WERI-Rb-1 (cell line): ENCODE data around the gene CSH2.

Experiments
- DNase-seq: peaks from one replicate; pipeline ENCODE4 v3.0.0-alpha.2; 2020
- H3K27ac ChIP-seq: fragments of 250-450 bp; sonication (Bioruptor Pico); 2 replicates; pipeline ENCODE4 v1.5.1; 2020; ENCODE audit warnings: mild to moderate bottlenecking, moderate library complexity
- H3K27me3 ChIP-seq: fragments of 250-450 bp; sonication (Bioruptor Pico); 2 replicates; pipeline ENCODE4 v1.5.1; 2021; ENCODE audit warnings: mild to moderate bottlenecking, low read depth, moderate library complexity; ENCODE audit not compliant: insufficient read depth, severe bottlenecking
- H3K36me3 ChIP-seq: fragments of 250-450 bp; sonication (Bioruptor Pico); 2 replicates; pipeline ENCODE4 v1.5.1; 2020; ENCODE audit warnings: mild to moderate bottlenecking, moderate library complexity
- H3K4me3 ChIP-seq: 2 replicates; pipeline ENCODE4 v1.5.1; 2011; ENCODE audit warnings: low read depth, mild to moderate bottlenecking, control low read depth, low read length
- H3K9me3 ChIP-seq: fragments of 250-450 bp; sonication (Bioruptor Pico); 2 replicates; pipeline ENCODE4 v1.5.1; 2021; ENCODE audit warnings: mild to moderate bottlenecking, moderate library complexity; ENCODE audit not compliant: severe bottlenecking
- TF ChIP-seq, protein P1 (sequence below): IDR thresholded peaks from 2 replicates; pipeline ENCODE4 v1.5.1; 2011; ENCODE audit warnings: low read depth, mild to moderate bottlenecking, control low read depth, inconsistent platforms, low read length

Gene CSH2

DNA sequence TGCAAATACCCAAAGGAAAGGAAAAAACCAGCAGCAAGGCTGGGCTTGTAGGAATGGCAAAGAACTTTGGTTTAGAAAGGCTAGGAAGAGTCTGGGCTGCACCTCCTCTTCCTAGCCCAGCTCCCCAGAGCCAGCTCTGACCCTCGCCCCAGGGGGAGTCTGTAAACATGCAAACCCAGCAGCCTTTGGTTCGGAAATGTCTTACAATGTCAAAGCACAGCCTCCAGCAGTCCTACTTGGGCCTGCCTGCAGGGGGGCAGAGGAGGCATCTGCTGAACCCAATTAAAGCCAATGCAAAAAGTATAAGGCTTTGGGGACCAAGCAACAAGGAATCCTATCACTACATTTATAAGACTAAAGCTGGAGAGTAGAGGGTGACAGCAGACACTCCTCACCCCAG lies 41.0 kb downstream of the CSH2 start:
- Histone ChIP-seq H3K4me3 (no peak overlapping the region), H3K36me3 (peaks cover 92% of the 10 kb centered on the region), H3K27me3 (no peaks in the 10 kb centered on the region), H3K27ac (peak overlapping the region; percentile 50), H3K9me3 (no peaks in the 10 kb centered on the region)
- TF ChIP-seq, protein P1, sequence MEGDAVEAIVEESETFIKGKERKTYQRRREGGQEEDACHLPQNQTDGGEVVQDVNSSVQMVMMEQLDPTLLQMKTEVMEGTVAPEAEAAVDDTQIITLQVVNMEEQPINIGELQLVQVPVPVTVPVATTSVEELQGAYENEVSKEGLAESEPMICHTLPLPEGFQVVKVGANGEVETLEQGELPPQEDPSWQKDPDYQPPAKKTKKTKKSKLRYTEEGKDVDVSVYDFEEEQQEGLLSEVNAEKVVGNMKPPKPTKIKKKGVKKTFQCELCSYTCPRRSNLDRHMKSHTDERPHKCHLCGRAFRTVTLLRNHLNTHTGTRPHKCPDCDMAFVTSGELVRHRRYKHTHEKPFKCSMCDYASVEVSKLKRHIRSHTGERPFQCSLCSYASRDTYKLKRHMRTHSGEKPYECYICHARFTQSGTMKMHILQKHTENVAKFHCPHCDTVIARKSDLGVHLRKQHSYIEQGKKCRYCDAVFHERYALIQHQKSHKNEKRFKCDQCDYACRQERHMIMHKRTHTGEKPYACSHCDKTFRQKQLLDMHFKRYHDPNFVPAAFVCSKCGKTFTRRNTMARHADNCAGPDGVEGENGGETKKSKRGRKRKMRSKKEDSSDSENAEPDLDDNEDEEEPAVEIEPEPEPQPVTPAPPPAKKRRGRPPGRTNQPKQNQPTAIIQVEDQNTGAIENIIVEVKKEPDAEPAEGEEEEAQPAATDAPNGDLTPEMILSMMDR, result no peak
- no peak for DNase-seq

DNA sequence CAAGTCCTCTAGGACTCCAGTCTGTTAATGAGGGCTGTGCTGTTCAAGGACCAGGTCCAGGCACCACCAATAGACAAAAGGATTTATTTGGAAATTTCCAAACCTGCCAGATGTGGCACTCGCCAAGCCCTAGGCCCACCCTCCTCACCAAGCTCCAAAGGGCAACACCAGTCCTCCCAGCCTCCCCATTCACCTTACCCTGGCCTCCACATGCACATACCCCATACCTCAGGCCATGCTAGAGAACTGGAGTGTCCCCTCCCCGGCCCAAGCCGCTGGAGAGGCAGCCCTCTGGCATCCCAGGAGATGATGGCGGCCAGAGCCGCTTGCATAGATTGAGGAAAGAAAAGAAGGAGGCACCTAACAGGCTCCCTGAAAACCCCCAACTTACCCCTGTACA lies 41.5 kb downstream of the CSH2 start:
- Histone ChIP-seq H3K4me3 (no peak overlapping the region), H3K36me3 (peaks cover 90% of the 10 kb centered on the region), H3K9me3 (no peaks in the 10 kb centered on the region), H3K27me3 (no peaks in the 10 kb centered on the region), H3K27ac (peak overlapping the region; percentile 50)
- TF ChIP-seq, protein P1, result no peak
- DNase-seq, result no peak

DNA sequence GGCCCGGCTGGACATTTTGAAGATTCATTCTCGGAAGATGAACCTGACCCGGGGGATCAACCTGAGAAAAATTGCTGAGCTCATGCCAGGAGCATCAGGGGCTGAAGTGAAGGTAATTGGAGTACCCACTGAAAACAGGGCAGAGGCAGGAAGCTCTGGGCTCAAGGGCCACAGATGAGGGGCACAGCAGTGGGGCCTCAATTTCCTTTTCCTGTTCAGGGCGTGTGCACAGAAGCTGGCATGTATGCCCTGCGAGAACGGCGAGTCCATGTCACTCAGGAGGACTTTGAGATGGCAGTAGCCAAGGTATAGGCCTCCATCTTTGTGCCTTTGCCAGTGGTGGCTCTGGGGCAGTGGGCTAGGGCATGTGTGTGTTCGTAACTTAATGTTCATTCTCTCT lies 42.0 kb downstream of the CSH2 start:
- Histone ChIP-seq H3K27me3 (no peaks in the 10 kb centered on the region), H3K36me3 (peaks cover 85% of the 10 kb centered on the region), H3K4me3 (no peak overlapping the region), H3K27ac (no peak overlapping the region), H3K9me3 (no peaks in the 10 kb centered on the region)
- TF ChIP-seq, protein P1, result no peak
- no peak for DNase-seq

DNA sequence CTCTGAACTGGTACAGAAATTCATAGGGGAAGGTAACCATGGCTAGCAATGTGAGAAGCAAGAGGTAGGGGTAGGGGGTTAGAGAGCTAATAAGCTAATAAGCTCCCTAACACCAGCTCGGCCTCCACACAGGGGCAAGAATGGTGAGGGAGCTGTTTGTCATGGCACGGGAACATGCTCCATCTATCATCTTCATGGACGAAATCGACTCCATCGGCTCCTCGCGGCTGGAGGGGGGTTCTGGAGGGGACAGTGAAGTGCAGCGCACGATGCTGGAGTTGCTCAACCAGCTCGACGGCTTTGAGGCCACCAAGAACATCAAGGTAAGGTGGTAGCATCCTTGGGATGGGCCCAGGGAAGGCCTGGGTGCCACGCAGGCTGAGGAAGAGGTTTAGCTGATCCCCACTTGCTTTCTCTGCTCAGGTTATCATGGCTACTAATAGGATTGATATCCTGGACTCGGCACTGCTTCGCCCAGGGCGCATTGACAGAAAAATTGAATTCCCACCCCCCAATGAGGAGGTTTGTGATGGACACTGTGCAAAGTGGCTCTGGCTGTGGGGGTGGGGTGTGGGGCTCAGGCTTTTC lies 42.5 kb downstream of the CSH2 start:
- Histone ChIP-seq H3K27me3 (no peaks in the 10 kb centered on the region), H3K9me3 (no peaks in the 10 kb centered on the region), H3K4me3 (no peak overlapping the region), H3K27ac (no peak overlapping the region), H3K36me3 (peaks cover 82% of the 10 kb centered on the region)
- TF ChIP-seq, protein P1, result no peak
- DNase-seq, result no peak

- H3K9me3 ChIP-seq, result no peaks in the 10 kb centered on the region
- H3K27ac ChIP-seq, result no peak overlapping the region
- no peak for DNase-seq
- peaks cover 80% of the 10 kb centered on the region for H3K36me3 ChIP-seq
- no peak overlapping the region for H3K4me3 ChIP-seq
- no peaks in the 10 kb centered on the region for H3K27me3 ChIP-seq
- TF ChIP-seq, protein P1, result no peak
Measured at GRCh38 chr17:63830278-63830677, 43.2 kb downstream of the CSH2 start.

GRCh38 chr17:63828936-63829335 lies 44.5 kb downstream of the CSH2 start:
- Histone ChIP-seq H3K9me3 (no peaks in the 10 kb centered on the region), H3K4me3 (no peak overlapping the region), H3K27ac (no peak overlapping the region), H3K27me3 (no peaks in the 10 kb centered on the region), H3K36me3 (peaks cover 80% of the 10 kb centered on the region)
- no peak for DNase-seq
- TF ChIP-seq, protein P1, result no peak
